ENCODE data around the gene GAP43. TPM values are rescaled to one million over a fixed set of nuclear protein-coding genes. Genes with fewer than 3 reads are reported as not detected.

GAP43 gene
- total RNA-seq, 2 donors from 2014 or later, result 0.54 to 1.8 TPM

GRCh38 chr3:115666081-115666480 is 42.8 kb downstream of the GAP43 start:
- H3K9me3 ChIP-seq, result no peaks in the 10 kb centered on the region
- no peak for DNase-seq
- no peak for TF ChIP-seq CTCF (IDR thresholded peaks at IDR 0.05)
- no peaks in the 10 kb centered on the region for H3K4me1 ChIP-seq
- H3K36me3 ChIP-seq, result no peaks in the 10 kb centered on the region
- no peaks in the 10 kb centered on the region for H3K27me3 ChIP-seq
- no peak overlapping the region for H3K4me3 ChIP-seq
- no peak overlapping the region for H3K9ac ChIP-seq (ENCODE audit: low read depth in 2 of 2, low read length in 2 of 2)
- no peak overlapping the region for H3K27ac ChIP-seq
- intact Hi-C loops (cut with DNase I), result no loop called here

GRCh38 chr3:115666920-115667737 is 43.8 kb downstream of the GAP43 start:
- no peak overlapping the region for H3K9ac ChIP-seq (ENCODE audit: low read depth in 2 of 2, low read length in 2 of 2)
- no peaks in the 10 kb centered on the region for H3K36me3 ChIP-seq
- H3K4me1 ChIP-seq, result no peaks in the 10 kb centered on the region
- H3K4me3 ChIP-seq, result no peak overlapping the region
- intact Hi-C loops (cut with DNase I), result no loop called here
- TF ChIP-seq CTCF (IDR thresholded peaks at IDR 0.05), result no peak
- no peaks in the 10 kb centered on the region for H3K27me3 ChIP-seq
- no peak for DNase-seq
- no peak overlapping the region for H3K27ac ChIP-seq
- no peaks in the 10 kb centered on the region for H3K9me3 ChIP-seq

GRCh38 chr3:115667738-115668065 is 44.4 kb downstream of the GAP43 start:
- H3K4me3 ChIP-seq, result no peak overlapping the region
- H3K9ac ChIP-seq (ENCODE audit: low read depth in 2 of 2, low read length in 2 of 2), result no peak overlapping the region
- TF ChIP-seq CTCF (IDR thresholded peaks at IDR 0.05), result no peak
- DNase-seq, result no peak
- no peak overlapping the region for H3K27ac ChIP-seq
- intact Hi-C loops (cut with DNase I), result no loop called here
- no peaks in the 10 kb centered on the region for H3K9me3 ChIP-seq
- no peaks in the 10 kb centered on the region for H3K36me3 ChIP-seq
- no peaks in the 10 kb centered on the region for H3K4me1 ChIP-seq
- no peaks in the 10 kb centered on the region for H3K27me3 ChIP-seq

- no peaks in the 10 kb centered on the region for H3K36me3 ChIP-seq
- intact Hi-C loops (cut with DNase I), result no loop called here
- DNase-seq, result no peak
Measured at GRCh38 chr3:115670911-115671310, 47.6 kb downstream of the GAP43 start.

GRCh38 chr3:115671761-115672455 is 48.6 kb downstream of the GAP43 start:
- Histone ChIP-seq H3K27me3 (no peaks in the 10 kb centered on the region), H3K27ac (no peak overlapping the region), H3K4me1 (no peaks in the 10 kb centered on the region), H3K9ac (ENCODE audit: low read depth in 2 of 2, low read length in 2 of 2) (no peak overlapping the region), H3K9me3 (no peaks in the 10 kb centered on the region), H3K36me3 (no peaks in the 10 kb centered on the region), H3K4me3 (no peak overlapping the region)
- TF ChIP-seq CTCF (IDR thresholded peaks at IDR 0.05), result no peak
- DNase-seq, result no peak
- intact Hi-C loops (cut with DNase I), result no loop called here

More at GRCh38 chr3:115670911-115671310, 47.6 kb downstream of the GAP43 start:
- no peaks in the 10 kb centered on the region for H3K27me3 ChIP-seq
- H3K9ac ChIP-seq (ENCODE audit: low read depth in 2 of 2, low read length in 2 of 2), result no peak overlapping the region
- no peaks in the 10 kb centered on the region for H3K9me3 ChIP-seq
- H3K4me3 ChIP-seq, result no peak overlapping the region
- no peak overlapping the region for H3K27ac ChIP-seq
- no peaks in the 10 kb centered on the region for H3K4me1 ChIP-seq
- TF ChIP-seq CTCF (IDR thresholded peaks at IDR 0.05), result no peak

Measured in colonic mucosa (tissue), 4 donors.